Activated naive CD8-positive, alpha-beta T cell treated with anti-CD3 and anti-CD28 coated beads, Interleukin-2, amount 10 ng/mL, durations not matched to agents 7 days and 5 days (primary cell): Measurements from ENCODE around the gene HDAC5. TPM values are rescaled to one million over a fixed set of nuclear protein-coding genes. Genes with fewer than 3 reads are reported as not detected.

Experiments
- ATAC-seq: fragments of 150-1000 bp; cut with Tn5 transposase; one replicate; pipeline ENCODE4 v1.10.0; 2021; ENCODE audit warnings: low read depth, moderate library complexity
- POLR2A ChIA-PET: fragments of 350-600 bp; sonication (Branson Sonifier 250); formaldehyde crosslinking; loops from one replicate; lab custom pipeline; 2021; ENCODE audit warnings: antibody characterized with exemption; lab: Charles Lee
- DNase-seq: peaks from one replicate; pipeline ENCODE4 v3.0.0; 2021
- H3K27ac Mint-ChIP-seq: one replicate; pipeline ENCODE4 v1.8.0; 2022; ENCODE audit warnings: mild to moderate bottlenecking, mixed read lengths
- H3K27me3 Mint-ChIP-seq: one replicate; pipeline ENCODE4 v1.8.0; 2022; ENCODE audit warnings: mild to moderate bottlenecking, moderate library complexity, mixed read lengths
- H3K36me3 Mint-ChIP-seq: one replicate; pipeline ENCODE4 v1.8.0; 2021; ENCODE audit warnings: mild to moderate bottlenecking, mixed read lengths
- H3K4me1 Mint-ChIP-seq: one replicate; pipeline ENCODE4 v1.8.0; 2021; ENCODE audit warnings: mixed read lengths
- H3K4me3 Mint-ChIP-seq: one replicate; pipeline ENCODE4 v1.8.0; 2022; ENCODE audit warnings: mild to moderate bottlenecking, moderate library complexity, mixed read lengths
- H3K9me3 Mint-ChIP-seq: one replicate; pipeline ENCODE4 v1.8.0; 2021; ENCODE audit warnings: mixed read lengths
- total RNA-seq, 2 experiments: library from RNA; stranded (reverse); gene quantifications; one replicate each; pipeline ENCODE4 v1.2.3, GENCODE V29; 2021

Gene HDAC5
- total RNA-seq, 2 experiments from 2014 or later, result 46.2 to 48.4 TPM

GRCh38 chr17:44084921-44085320 is 38.5 kb downstream of the HDAC5 start:
- no peak overlapping the region for H3K4me3 Mint-ChIP-seq
- no peak for ATAC-seq
- no peaks in the 10 kb centered on the region for H3K27me3 Mint-ChIP-seq
- H3K4me1 Mint-ChIP-seq, result peaks cover 4% of the 10 kb centered on the region
- H3K9me3 Mint-ChIP-seq, result no peaks in the 10 kb centered on the region
- H3K27ac Mint-ChIP-seq, result no peak overlapping the region
- POLR2A ChIA-PET, result no interaction called here
- peaks cover 5% of the 10 kb centered on the region for H3K36me3 Mint-ChIP-seq
- DNase-seq, result no peak

GRCh38 chr17:44084131-44084538 is 39.3 kb downstream of the HDAC5 start:
- no peak for DNase-seq
- H3K9me3 Mint-ChIP-seq, result no peaks in the 10 kb centered on the region
- POLR2A ChIA-PET, result interaction anchor here (0.7 kb wide), 1 partner anchor 103 kb away, joined by 3 read pairs; the partner anchor contains the start of gene TMUB2
- ATAC-seq, result peak; percentile 30
- H3K4me3 Mint-ChIP-seq, result no peak overlapping the region
- no peak overlapping the region for H3K27ac Mint-ChIP-seq
- peaks cover 4% of the 10 kb centered on the region for H3K4me1 Mint-ChIP-seq
- H3K27me3 Mint-ChIP-seq, result no peaks in the 10 kb centered on the region
- peaks cover 5% of the 10 kb centered on the region for H3K36me3 Mint-ChIP-seq

- peaks cover 4% of the 10 kb centered on the region for H3K4me1 Mint-ChIP-seq
- H3K36me3 Mint-ChIP-seq, result peaks cover 5% of the 10 kb centered on the region
- no peak overlapping the region for H3K27ac Mint-ChIP-seq
- no peaks in the 10 kb centered on the region for H3K9me3 Mint-ChIP-seq
- H3K4me3 Mint-ChIP-seq, result no peak overlapping the region
- H3K27me3 Mint-ChIP-seq, result no peaks in the 10 kb centered on the region
- DNase-seq, result no peak
- no peak for ATAC-seq
- POLR2A ChIA-PET, result interaction anchor here (0.7 to 1.1 kb wide), 3 partner anchors 10 to 103 kb away, joined by 3 read pairs; partner anchors contain the start of gene TMUB2
Measured at GRCh38 chr17:44083250-44083849, 40.1 kb downstream of the HDAC5 start.

GRCh38 chr17:44082256-44082927 is 41.0 kb downstream of the HDAC5 start:
- ATAC-seq, result no peak
- H3K4me1 Mint-ChIP-seq, result peaks cover 3% of the 10 kb centered on the region
- DNase-seq, result no peak
- H3K27ac Mint-ChIP-seq, result no peak overlapping the region
- H3K9me3 Mint-ChIP-seq, result no peaks in the 10 kb centered on the region
- H3K4me3 Mint-ChIP-seq, result no peak overlapping the region
- peaks cover 5% of the 10 kb centered on the region for H3K36me3 Mint-ChIP-seq
- no peaks in the 10 kb centered on the region for H3K27me3 Mint-ChIP-seq
- POLR2A ChIA-PET, result interaction anchor here (1.1 kb wide), 1 partner anchor 29 kb away, joined by 3 read pairs; no protein-coding TSS in a partner anchor

GRCh38 chr17:44081681-44082080 is 41.8 kb downstream of the HDAC5 start:
- no peak for DNase-seq
- no peak for ATAC-seq
- no peaks in the 10 kb centered on the region for H3K27me3 Mint-ChIP-seq
- no peaks in the 10 kb centered on the region for H3K4me1 Mint-ChIP-seq
- H3K4me3 Mint-ChIP-seq, result no peak overlapping the region
- no peak overlapping the region for H3K27ac Mint-ChIP-seq
- H3K36me3 Mint-ChIP-seq, result peaks cover 5% of the 10 kb centered on the region
- no peaks in the 10 kb centered on the region for H3K9me3 Mint-ChIP-seq
- POLR2A ChIA-PET, result no interaction called here

- DNase-seq (no peak), ATAC-seq (no peak)
- Mint-ChIP-seq H3K27ac (no peak overlapping the region), H3K4me3 (no peak overlapping the region), H3K36me3 (peaks cover 3% of the 10 kb centered on the region), H3K4me1 (no peaks in the 10 kb centered on the region), H3K9me3 (no peaks in the 10 kb centered on the region), H3K27me3 (no peaks in the 10 kb centered on the region)
- POLR2A ChIA-PET, result no interaction called here
Measured at GRCh38 chr17:44079877-44080821, 43.3 kb downstream of the HDAC5 start.

GRCh38 chr17:44078412-44078811 is 45.0 kb downstream of the HDAC5 start:
- Mint-ChIP-seq H3K27me3 (no peaks in the 10 kb centered on the region), H3K9me3 (no peaks in the 10 kb centered on the region), H3K4me1 (no peaks in the 10 kb centered on the region), H3K36me3 (peaks cover 3% of the 10 kb centered on the region), H3K4me3 (no peak overlapping the region), H3K27ac (no peak overlapping the region)
- no peak for ATAC-seq
- POLR2A ChIA-PET, result no interaction called here
- DNase-seq, result no peak

DNA sequence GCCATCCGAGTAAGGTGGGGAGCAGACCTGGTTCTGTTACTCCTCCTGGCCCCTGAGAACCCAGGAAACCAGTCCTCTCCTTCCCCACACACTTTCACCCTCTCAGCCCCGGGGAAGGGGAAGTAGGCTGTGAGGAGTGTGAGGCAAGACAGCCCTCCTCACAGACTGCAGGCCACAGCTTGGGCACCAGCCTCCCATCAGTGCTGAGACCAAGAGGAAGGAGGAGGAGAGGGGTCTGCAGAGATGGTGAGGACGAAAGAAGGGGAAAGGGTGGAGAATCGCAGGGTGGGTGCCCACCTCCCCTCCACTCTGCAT is 45.9 kb downstream of the HDAC5 start:
- DNase-seq (no peak), ATAC-seq (no peak)
- no peaks in the 10 kb centered on the region for H3K9me3 Mint-ChIP-seq
- H3K4me1 Mint-ChIP-seq, result peaks cover 4% of the 10 kb centered on the region
- no peaks in the 10 kb centered on the region for H3K27me3 Mint-ChIP-seq
- H3K27ac Mint-ChIP-seq, result no peak overlapping the region
- H3K36me3 Mint-ChIP-seq, result peaks cover 3% of the 10 kb centered on the region
- POLR2A ChIA-PET, result no interaction called here
- H3K4me3 Mint-ChIP-seq, result no peak overlapping the region

DNA sequence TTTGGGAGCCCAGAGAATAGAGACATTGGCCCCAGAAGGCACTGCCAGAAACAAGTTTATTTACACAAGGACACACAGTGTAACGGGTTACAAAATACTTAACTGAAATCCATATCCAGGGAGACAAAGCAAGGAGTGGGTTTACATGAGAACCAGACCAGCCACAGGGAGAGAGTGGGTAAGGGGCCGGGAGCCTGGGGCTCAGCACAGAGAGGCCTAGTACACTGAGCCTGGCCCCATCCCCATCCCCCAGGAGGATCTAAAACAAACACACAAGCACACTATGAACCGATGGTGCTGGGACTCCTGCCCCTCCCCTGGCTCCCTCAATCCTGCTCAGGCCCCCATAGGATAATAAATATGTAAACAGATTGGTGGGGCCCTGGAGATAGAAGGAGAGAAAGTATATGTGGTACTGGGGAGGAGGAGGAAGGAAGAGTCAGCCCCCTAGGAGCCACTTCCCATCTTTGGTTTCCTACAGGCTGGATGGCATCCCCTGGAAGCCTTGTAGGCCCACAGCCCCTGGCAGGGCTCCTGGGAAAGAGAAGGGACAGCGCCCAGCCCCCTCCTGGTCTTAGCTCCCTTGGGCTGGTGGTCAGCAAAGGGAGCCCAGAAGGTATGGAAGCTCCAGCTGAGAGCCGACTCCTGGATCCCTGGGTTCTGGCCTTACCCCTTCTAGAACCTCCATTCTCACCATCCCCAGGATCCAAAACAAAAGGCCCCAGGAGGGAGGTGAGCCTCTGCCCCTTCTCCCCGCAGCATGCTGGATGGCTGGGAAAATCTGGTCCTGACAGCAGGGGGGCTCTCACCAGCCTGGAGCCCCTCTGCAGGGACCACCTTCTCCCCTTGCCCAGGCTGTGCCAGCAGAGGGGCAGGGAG is 46.5 kb downstream of the HDAC5 start:
- no peak for ATAC-seq
- DNase-seq, result no peak
- Mint-ChIP-seq H3K9me3 (no peaks in the 10 kb centered on the region), H3K4me3 (no peak overlapping the region), H3K36me3 (peaks cover 3% of the 10 kb centered on the region), H3K27ac (peak overlapping the region; percentile 25), H3K27me3 (no peaks in the 10 kb centered on the region), H3K4me1 (peaks cover 6% of the 10 kb centered on the region)
- POLR2A ChIA-PET, result no interaction called here

DNA sequence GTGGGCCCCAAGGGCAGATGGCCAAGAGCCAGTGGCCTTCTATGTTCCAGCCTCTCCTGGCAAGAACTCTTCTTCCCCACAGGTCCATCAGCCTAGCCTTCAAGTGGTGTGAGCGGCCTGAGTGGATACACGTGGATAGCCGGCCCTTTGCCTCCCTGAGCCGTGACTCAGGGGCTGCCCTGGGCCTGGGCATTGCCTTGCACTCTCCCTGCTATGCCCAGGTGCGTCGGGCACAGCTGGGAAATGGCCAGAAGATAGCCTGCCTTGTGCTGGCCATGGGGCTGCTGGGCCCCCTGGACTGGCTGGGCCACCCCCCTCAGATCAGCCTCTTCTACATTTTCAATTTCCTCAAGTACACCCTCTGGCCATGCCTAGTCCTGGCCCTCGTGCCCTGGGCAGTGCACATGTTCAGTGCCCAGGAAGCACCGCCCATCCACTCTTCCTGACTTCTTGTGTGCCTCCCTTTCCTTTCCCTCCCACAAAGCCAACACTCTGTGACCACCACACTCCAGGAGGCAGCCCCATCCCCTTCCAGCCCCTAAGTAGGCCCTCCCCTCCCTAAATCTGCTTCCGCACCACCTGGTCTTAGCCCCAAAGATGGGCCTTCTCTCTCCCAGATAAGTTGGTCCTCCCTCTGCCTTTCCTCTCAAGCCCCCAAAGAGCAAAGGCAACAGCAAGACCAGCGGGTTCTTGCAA is 47.7 kb downstream of the HDAC5 start:
- POLR2A ChIA-PET, result interaction anchor here (0.6 kb wide), 1 partner anchor 250 kb away, joined by 3 read pairs; no protein-coding TSS in a partner anchor
- Mint-ChIP-seq H3K27me3 (no peaks in the 10 kb centered on the region), H3K27ac (peak overlapping the region; percentile 45), H3K9me3 (no peaks in the 10 kb centered on the region), H3K36me3 (peaks cover 2% of the 10 kb centered on the region), H3K4me1 (peaks cover 13% of the 10 kb centered on the region), H3K4me3 (no peak overlapping the region)
- no peak for DNase-seq
- ATAC-seq, result no peak

DNA sequence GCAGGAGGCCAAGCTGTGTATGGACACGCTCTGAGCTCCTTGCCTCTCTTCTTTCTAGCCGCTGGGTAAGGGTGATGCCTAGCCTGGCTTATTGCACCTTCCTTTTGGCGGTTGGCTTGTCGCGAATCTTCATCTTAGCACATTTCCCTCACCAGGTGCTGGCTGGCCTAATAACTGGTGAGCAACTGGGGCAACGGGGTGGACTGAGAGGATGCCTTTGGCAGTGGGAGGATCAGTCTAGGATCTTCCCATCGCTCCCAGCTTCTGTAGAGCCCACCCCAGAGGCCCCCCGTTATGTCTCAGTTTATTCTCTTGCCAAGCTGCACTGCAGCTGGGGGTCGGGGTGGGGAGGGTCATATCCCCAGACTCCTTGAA is 48.5 kb downstream of the HDAC5 start:
- Mint-ChIP-seq H3K36me3 (peaks cover 1% of the 10 kb centered on the region), H3K27ac (no peak overlapping the region)

GRCh38 chr17:44074231-44074910 is 49.1 kb downstream of the HDAC5 start:
- Mint-ChIP-seq H3K27ac (peak overlapping the region; percentile 4), H3K4me3 (no peak overlapping the region), H3K27me3 (no peaks in the 10 kb centered on the region), H3K9me3 (no peaks in the 10 kb centered on the region), H3K4me1 (peaks cover 17% of the 10 kb centered on the region), H3K36me3 (peaks cover 1% of the 10 kb centered on the region)
- POLR2A ChIA-PET, result no interaction called here
- ATAC-seq (no peak), DNase-seq (no peak)

More for the DNA sequence above, 48.5 kb downstream of the HDAC5 start:
- no peak for DNase-seq
- peaks cover 16% of the 10 kb centered on the region for H3K4me1 Mint-ChIP-seq
- H3K4me3 Mint-ChIP-seq, result no peak overlapping the region
- no peak for ATAC-seq
- POLR2A ChIA-PET, result interaction anchor here (0.6 kb wide), 1 partner anchor 251 kb away, joined by 3 read pairs; no protein-coding TSS in a partner anchor
- no peaks in the 10 kb centered on the region for H3K27me3 Mint-ChIP-seq
- no peaks in the 10 kb centered on the region for H3K9me3 Mint-ChIP-seq
